ENCODE results near the gene MIEF2. TPM values are rescaled to one million over a fixed set of nuclear protein-coding genes. Genes with fewer than 3 reads are reported as not detected.

The MIEF2 gene
- polyA plus RNA-seq, 1 of the 3 experiments (the other 2 are of a cell fraction): 12.7 TPM

GRCh38 chr17:18248811-18249210 lies 11.7 kb upstream of the MIEF2 start:
- Histone ChIP-seq H3K27ac (ENCODE audit: low read depth in 2 of 2, low read length in 1 of 2) (no peak overlapping the region), H3K79me2 (ENCODE audit: insufficient read depth) (no peaks in the 10 kb centered on the region), H3K4me3 (ENCODE audit: low read depth in 2 of 2, low read length in 1 of 2) (no peak overlapping the region), H3K9ac (no peak overlapping the region), H3K4me1 (ENCODE audit: control insufficient read depth in 1 of 2, insufficient read depth in 2 of 2, low read depth in 1 of 2, low read length in 1 of 2) (no peaks in the 10 kb centered on the region), H3K27me3 (ENCODE audit: insufficient read depth) (no peaks in the 10 kb centered on the region), H2AFZ (ENCODE audit: low read depth) (no peak overlapping the region), H4K20me1 (ENCODE audit: insufficient read depth) (peaks cover 6% of the 10 kb centered on the region; the same call in 1 of the 2 replicates), H3K9me2 (no peaks in the 10 kb centered on the region), H3K9me3 (no peaks in the 10 kb centered on the region), H3K4me2 (no peak overlapping the region), H3F3A (replicated peaks; ENCODE audit: insufficient read depth) (peaks cover 14% of the 10 kb centered on the region), H3K36me3 (replicated peaks in 1 of 2; ENCODE audit: control insufficient read depth in 1 of 2, insufficient read depth in 2 of 2, low read length in 1 of 2) (peaks cover 29 to 79% of the 10 kb centered on the region in 2 experiments)
- no peak for DNase-seq
- CTCF ChIA-PET: interaction anchor here (0.6 to 3.8 kb wide), 14 partner anchors 8 to 118 kb away, joined by 3 to 26 read pairs (median 4); partner anchors contain the start of gene FLII
- 100% methylated on average over 7 of the region's 7 CpGs for WGBS (ENCODE audit: low lambda C conversion rate)
- TF ChIP-seq GABPA (IDR thresholded peaks at IDR 0.05; ENCODE audit: low read depth): no peak
- no peak for TF ChIP-seq TAF1 (IDR thresholded peaks at IDR 0.05; ENCODE audit: borderline replicate concordance, low read depth, low read length)
- TF ChIP-seq RAD21 (IDR thresholded peaks at IDR 0.05; ENCODE audit: low read length): no peak
- no peak for TF ChIP-seq NRF1 (IDR thresholded peaks at IDR 0.05; ENCODE audit: low read depth, low read length)
- TF ChIP-seq NFIC (IDR thresholded peaks at IDR 0.05; ENCODE audit: borderline replicate concordance): no peak
- TF ChIP-seq PBX3 (IDR thresholded peaks at IDR 0.05): no peak
- no peak for TF ChIP-seq RFX5 (IDR thresholded peaks at IDR 0.05; ENCODE audit: low read length)
- TF ChIP-seq MXI1 (IDR thresholded peaks at IDR 0.05; ENCODE audit: low read depth, low read length): no peak
- no peak for TF ChIP-seq ELF1 (IDR thresholded peaks at IDR 0.05)
- TF ChIP-seq, protein P1, sequence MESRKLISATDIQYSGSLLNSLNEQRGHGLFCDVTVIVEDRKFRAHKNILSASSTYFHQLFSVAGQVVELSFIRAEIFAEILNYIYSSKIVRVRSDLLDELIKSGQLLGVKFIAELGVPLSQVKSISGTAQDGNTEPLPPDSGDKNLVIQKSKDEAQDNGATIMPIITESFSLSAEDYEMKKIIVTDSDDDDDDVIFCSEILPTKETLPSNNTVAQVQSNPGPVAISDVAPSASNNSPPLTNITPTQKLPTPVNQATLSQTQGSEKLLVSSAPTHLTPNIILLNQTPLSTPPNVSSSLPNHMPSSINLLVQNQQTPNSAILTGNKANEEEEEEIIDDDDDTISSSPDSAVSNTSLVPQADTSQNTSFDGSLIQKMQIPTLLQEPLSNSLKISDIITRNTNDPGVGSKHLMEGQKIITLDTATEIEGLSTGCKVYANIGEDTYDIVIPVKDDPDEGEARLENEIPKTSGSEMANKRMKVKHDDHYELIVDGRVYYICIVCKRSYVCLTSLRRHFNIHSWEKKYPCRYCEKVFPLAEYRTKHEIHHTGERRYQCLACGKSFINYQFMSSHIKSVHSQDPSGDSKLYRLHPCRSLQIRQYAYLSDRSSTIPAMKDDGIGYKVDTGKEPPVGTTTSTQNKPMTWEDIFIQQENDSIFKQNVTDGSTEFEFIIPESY (IDR thresholded peaks at IDR 0.05; ENCODE audit: borderline replicate concordance, low read depth): no peak
- TF ChIP-seq MEF2A (IDR thresholded peaks at IDR 0.05; ENCODE audit: borderline replicate concordance, low read depth): no peak
- POLR2A ChIA-PET: no interaction called here

DNA sequence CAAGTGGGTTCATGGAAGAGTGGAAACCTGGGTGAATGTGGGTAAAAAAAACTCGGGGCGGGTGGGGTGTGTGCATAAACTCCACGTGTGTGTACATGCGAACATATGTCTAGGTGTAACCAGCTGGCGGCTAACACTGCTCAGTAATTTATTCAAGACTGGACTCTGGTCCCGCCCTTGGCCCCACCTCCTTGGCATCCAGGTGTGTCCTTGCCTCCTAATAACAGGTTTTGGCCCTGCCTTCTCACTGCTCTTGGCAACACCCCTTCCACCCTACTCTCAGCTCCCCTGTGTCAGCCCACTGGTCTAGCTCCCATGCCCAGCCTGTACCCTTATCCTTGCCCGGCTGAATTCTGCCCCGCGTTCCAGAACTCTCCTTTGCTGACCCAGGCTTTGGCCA lies 10.2 kb upstream of the MIEF2 start:
- H3K27me3 ChIP-seq (ENCODE audit: insufficient read depth): no peaks in the 10 kb centered on the region
- POLR2A ChIA-PET: no interaction called here
- WGBS (ENCODE audit: low lambda C conversion rate): 91% methylated on average over 9 of the region's 9 CpGs
- no peak for DNase-seq
- H3F3A ChIP-seq (replicated peaks; ENCODE audit: insufficient read depth): peaks cover 14% of the 10 kb centered on the region
- no peak for TF ChIP-seq FOXJ3 (CRISPR knock-in tag; IDR thresholded peaks at IDR 0.05)
- no peak for TF ChIP-seq RFX5 (IDR thresholded peaks at IDR 0.05; ENCODE audit: low read length)
- TF ChIP-seq TCF12 (IDR thresholded peaks at IDR 0.05): no peak
- TF ChIP-seq NRF1 (IDR thresholded peaks at IDR 0.05; ENCODE audit: low read depth, low read length): no peak
- no peak for TF ChIP-seq SMC3 (IDR thresholded peaks at IDR 0.05; ENCODE audit: low read depth, low read length)
- no peak for TF ChIP-seq IRF3 (IDR thresholded peaks at IDR 0.05; ENCODE audit: low read depth, low read length)
- TF ChIP-seq POLR2AphosphoS5 (IDR thresholded peaks at IDR 0.05; ENCODE audit: low read depth, low read length): no peak
- TF ChIP-seq NFIC (IDR thresholded peaks at IDR 0.05; ENCODE audit: borderline replicate concordance): no peak
- no peak for TF ChIP-seq RXRA (IDR thresholded peaks at IDR 0.05; ENCODE audit: borderline replicate concordance, low read depth)
- TF ChIP-seq EZH2phosphoT487 (IDR thresholded peaks at IDR 0.05; ENCODE audit: borderline replicate concordance, low read depth): no peak
- TF ChIP-seq, protein P2, sequence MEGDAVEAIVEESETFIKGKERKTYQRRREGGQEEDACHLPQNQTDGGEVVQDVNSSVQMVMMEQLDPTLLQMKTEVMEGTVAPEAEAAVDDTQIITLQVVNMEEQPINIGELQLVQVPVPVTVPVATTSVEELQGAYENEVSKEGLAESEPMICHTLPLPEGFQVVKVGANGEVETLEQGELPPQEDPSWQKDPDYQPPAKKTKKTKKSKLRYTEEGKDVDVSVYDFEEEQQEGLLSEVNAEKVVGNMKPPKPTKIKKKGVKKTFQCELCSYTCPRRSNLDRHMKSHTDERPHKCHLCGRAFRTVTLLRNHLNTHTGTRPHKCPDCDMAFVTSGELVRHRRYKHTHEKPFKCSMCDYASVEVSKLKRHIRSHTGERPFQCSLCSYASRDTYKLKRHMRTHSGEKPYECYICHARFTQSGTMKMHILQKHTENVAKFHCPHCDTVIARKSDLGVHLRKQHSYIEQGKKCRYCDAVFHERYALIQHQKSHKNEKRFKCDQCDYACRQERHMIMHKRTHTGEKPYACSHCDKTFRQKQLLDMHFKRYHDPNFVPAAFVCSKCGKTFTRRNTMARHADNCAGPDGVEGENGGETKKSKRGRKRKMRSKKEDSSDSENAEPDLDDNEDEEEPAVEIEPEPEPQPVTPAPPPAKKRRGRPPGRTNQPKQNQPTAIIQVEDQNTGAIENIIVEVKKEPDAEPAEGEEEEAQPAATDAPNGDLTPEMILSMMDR (IDR thresholded peaks at IDR 0.05): no peak
- TF ChIP-seq USF2 (IDR thresholded peaks at IDR 0.05; ENCODE audit: borderline replicate concordance, low read depth, low read length): no peak
- no peak for TF ChIP-seq ELF1 (IDR thresholded peaks at IDR 0.05)
- TF ChIP-seq TEAD4 (IDR thresholded peaks at IDR 0.05; ENCODE audit: borderline replicate concordance, insufficient read depth): no peak
- no peak for TF ChIP-seq MXI1 (IDR thresholded peaks at IDR 0.05; ENCODE audit: low read depth, low read length)
- no peaks in the 10 kb centered on the region for H3K4me1 ChIP-seq (ENCODE audit: control insufficient read depth in 1 of 2, insufficient read depth in 2 of 2, low read depth in 1 of 2, low read length in 1 of 2)
- H3K9ac ChIP-seq: no peak overlapping the region
- H3K4me3 ChIP-seq (ENCODE audit: low read depth in 2 of 2, low read length in 1 of 2): no peak overlapping the region
- peaks cover 17% of the 10 kb centered on the region for H4K20me1 ChIP-seq (ENCODE audit: insufficient read depth)
- CTCF ChIA-PET: interaction anchor here (2.0 kb wide), 1 partner anchor 19 kb away, joined by 5 read pairs; no protein-coding TSS in a partner anchor
- H2AFZ ChIP-seq (ENCODE audit: low read depth): no peak overlapping the region
- H3K9me2 ChIP-seq: no peaks in the 10 kb centered on the region
- H3K27ac ChIP-seq (ENCODE audit: low read depth in 2 of 2, low read length in 1 of 2): no peak overlapping the region
- peaks cover 32 to 83% of the 10 kb centered on the region in 2 experiments for H3K36me3 ChIP-seq (replicated peaks in 1 of 2; ENCODE audit: control insufficient read depth in 1 of 2, insufficient read depth in 2 of 2, low read length in 1 of 2)
- H3K4me2 ChIP-seq: no peak overlapping the region
- no peaks in the 10 kb centered on the region for H3K9me3 ChIP-seq
- peaks cover 4% of the 10 kb centered on the region; the same call in 1 of the 2 replicates for H3K79me2 ChIP-seq (ENCODE audit: insufficient read depth)

All from SK-N-SH (cell line).